GM18861 (cell line): ENCODE data around the gene SRCAP.
A peak's percentile ranks its signal among the peaks of the same experiment; 100 is the strongest.
"Not testable (repeated sequence)": the region's sequence is repeated elsewhere in the genome, so short reads cannot be mapped to it uniquely, and the experiment has no call there.

ENCODE experiments used
- ATAC-seq: cut with Tn5 transposase; IDR thresholded peaks from one replicate; pipeline ENCODE4 v1.9.1; 2021; ENCODE audit not compliant: unreplicated experiment

Gene SRCAP

DNA sequence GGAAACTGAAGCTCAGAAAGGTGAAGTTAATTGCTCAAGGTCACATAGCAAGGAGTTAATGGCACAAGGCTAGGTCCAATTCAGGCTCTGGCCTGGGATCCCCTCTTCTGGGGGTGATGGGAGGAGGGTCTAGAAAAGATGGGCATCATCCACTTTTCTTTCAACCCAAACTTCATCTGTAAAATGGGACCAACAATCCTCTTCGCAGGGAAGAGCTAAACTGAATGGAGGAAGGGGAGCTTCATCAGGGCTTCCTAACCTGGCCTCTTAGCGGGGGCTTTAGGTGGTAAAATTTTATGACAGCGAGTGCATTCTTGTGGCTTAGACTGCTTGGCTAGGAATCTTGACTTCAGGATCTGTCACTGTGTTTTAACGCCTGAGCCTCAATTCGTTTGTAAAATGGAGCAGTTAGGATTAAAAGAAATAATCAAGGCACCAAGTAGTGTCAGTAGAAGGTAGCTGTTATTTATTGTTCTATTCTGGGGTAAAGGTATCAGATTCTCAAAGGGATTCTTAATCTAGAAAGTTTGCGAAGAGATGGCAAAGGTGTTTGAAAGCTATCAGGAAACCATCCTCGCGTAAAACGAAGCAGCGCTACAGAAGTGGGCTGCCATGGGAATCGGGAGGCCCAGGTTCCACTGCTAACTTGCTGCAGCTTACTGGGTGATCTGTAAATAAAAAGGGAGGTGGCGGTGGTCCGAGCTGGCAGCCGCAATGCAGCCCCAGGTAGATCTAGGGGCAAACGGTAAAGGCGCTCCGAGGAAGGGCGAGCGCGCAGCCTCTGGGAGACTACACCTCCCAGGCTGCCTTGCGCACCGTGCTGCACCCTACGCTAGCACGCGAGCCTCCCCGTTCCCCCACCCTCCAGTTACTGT, 1.5 kb upstream of the SRCAP start:
- ATAC-seq = peak; percentile 71

DNA sequence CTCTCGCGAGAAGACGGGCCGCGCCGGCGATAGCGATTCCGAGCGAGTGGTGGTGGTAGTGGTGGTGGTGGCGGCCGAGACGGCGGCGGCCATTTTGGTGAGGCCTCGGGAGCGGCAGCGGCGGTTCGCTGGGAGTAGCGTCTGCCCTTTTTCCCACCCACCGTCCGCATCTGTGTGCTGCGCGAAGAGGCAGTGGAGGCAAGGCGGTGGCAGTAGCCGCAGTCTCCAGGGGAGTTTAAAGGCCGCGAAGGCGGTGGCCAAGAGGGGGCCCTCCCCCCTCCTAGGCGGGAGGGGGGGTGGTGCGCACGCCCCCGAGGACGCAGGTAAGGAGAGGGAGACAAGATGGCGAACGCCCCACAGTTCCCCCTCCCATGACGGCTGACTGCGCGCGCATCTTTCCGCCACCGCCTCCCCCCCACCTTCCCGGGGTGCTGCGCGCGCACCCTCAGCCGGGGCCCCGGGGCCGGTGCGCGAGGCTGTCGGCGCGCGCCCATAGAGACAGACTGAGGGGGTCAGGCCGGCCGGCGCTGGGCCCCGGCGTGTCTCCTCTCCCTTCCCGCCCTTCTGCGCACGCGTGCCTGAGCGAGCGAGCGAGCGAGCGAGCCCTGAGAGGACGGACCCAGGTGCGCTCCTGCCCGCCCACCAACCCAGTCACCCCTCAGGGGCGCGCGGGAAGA, 694 bp upstream of the SRCAP start:
- peak; percentile 50 for ATAC-seq

DNA sequence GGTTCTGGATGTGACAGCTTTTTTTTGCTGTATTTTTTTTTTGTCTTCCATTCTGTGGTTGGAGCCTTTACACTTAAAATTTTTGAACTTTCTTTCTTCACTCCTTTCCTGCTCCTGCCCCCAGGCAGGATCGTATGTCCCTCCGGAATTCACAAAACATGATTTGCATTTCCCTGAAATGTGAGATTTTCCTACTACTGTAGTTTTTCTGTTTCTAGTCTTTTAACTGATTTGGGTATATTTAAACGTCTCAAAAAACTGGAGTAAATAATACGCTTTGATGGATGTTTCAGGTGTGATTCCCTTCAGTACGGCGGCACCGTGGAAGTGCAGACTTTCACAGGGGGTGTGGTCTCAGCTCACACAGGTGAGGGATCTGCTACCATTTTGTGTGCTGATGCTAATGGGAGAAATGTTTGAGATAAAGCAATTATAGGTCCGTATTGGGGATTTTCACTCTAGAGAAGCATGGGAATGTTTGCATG, 686 bp downstream of the SRCAP start:
- ATAC-seq = no peak

DNA sequence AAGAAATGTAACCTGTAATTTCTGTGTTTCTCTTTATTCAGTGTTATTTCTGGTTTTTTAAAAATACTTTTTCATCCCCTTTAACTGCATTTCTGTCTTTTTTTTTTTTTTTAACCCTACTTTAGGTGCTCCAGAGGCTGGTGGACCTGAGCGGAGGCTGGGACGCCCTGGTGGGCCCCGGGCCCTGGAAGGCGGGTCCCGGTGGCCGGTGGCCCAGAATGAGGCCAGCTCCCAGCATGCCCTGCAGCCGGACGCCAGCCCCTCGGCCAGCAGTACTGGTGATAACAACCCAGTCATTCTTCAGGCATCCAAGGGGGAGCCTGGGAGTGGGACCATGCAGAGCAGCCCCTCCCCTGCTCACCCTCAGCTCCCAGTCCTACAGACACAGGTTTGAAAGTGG, 1.5 kb downstream of the SRCAP start:
- ATAC-seq = no peak

DNA sequence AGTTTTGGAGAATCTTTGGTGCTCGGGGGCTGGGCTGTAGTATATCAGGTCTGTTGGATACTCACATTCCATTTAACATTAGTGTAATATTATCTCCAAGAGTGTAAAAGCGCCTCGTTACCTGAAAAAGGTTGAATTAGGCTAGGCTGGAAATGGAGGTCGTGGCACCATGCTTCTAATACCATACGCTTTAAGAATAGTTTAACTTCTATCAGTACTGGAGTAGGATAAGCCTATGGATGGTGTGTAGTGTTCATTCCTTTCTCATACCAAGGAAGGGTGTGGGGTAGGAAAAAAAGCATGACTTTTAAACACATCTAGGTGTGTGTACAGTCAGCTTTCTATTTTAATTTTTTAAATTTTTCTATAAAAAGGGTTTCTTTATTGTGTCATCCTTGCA, 2.0 kb downstream of the SRCAP start:
- no peak for ATAC-seq

DNA sequence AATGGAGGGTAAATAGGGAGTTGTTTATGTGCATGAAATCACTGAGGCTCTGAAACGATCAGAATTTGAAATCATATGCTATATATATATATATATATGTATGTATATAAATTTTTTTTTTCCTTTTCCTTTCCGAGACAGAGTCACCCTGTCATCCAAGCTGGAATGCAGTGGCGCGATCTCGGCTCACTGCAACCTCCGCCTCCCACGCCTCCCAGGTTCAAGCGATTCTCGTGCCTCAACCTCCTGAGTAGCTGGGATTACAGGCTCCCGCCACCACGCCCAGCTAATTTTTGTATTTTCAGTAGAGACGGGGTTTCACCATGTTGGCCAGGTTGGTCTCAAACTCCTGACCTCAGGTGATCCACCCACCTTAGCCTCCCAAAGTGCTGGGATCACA, 4.1 kb downstream of the SRCAP start:
- ATAC-seq = not testable (repeated sequence)

DNA sequence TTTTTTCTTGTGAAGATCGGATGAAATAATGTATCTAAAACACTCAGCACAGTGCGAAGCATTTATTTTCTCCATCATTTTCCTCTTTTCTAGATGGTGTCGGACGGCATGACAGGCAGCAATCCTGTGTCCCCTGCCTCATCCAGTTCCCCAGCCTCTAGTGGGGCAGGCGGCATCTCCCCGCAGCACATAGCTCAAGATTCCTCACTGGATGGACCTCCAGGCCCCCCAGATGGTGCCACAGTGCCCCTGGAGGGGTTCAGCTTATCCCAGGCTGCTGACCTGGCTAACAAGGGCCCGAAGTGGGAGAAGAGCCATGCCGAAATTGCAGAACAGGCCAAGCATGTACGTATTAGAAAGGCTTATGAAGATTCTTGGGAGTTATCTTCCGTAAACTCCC, 5.0 kb downstream of the SRCAP start:
- no peak for ATAC-seq

DNA sequence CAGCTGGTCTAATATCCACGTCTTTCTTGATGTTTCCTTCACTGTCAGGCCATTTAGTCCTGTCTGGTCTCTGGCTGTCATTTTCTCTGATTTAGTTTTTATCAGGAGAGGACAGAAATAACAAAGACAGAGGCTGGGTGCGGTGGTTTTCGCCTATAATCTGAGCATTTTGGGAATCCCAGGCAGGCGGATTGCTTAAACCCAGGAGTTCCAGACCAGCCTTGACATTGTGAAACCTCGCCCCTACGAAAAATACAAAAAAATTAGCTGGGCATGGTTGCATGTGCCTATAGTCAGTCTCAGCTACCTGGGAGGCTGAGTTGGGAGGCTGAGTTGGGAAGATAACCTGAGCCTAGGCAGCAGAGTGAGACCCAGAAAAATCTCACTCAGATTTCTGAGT, 7.1 kb downstream of the SRCAP start:
- ATAC-seq = no peak

DNA sequence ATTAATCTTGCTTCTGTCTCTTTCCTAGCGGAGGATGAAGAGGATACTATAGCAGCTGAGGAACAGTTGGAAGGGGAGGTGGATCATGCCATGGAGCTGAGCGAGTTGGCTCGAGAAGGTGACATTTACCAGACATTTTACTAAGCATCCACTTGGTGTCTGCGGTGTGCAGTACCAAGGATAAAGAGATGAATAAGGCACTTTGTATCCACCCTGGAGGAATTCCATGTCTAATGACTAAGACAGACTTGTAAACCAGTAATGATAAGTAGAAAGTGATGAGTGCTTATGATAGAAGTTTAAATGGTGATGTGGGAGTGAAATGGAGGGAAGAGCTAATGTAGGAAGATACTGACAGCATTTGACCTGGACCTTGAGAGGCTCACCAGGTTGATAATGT, 12.0 kb downstream of the SRCAP start:
- no peak for ATAC-seq

DNA sequence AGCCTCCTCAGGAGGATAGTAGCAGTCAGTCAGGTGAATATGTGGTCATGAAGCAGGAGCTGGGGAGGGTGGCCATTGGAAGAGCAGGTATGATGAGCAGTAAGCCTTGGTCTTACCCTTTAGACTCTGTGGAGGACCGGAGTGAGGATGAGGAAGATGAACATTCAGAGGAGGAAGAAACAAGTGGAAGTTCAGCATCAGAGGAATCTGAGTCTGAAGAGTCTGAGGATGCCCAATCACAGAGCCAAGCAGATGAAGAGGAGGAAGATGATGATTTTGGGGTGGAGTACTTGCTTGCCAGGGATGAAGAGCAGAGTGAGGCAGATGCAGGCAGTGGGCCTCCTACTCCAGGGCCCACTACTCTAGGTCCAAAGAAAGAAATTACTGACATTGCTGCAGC, 12.7 kb downstream of the SRCAP start:
- ATAC-seq = no peak

DNA sequence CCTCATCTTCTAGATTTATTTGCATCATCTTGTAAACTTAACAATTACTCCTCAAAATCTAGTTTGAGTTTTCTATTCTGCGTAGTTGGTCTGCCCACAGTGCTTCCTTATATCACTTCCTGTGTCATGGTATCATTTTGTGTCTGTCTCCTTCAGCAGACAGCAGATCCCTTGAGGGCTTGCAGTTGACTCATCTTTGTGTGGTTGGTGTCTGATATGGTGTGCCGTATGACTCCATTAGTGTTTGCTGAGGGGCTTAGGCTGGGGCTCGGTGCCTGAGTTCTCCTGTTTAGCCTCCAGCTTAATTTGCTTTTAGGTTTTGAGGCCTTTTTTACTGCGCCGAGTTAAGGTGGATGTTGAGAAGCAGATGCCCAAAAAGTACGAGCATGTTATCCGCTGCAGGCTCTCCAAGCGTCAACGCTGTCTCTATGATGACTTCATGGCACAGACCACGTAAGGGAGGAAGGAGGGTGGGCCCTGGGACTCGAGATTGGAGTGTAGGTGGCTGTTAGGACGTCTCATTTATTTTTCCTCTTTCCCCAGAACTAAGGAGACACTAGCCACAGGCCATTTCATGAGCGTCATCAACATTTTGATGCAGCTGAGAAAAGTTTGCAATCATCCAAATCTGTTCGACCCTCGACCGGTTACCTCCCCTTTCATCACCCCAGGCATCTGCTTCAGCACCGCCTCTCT, 16.9 kb downstream of the SRCAP start:
- ATAC-seq = no peak

DNA sequence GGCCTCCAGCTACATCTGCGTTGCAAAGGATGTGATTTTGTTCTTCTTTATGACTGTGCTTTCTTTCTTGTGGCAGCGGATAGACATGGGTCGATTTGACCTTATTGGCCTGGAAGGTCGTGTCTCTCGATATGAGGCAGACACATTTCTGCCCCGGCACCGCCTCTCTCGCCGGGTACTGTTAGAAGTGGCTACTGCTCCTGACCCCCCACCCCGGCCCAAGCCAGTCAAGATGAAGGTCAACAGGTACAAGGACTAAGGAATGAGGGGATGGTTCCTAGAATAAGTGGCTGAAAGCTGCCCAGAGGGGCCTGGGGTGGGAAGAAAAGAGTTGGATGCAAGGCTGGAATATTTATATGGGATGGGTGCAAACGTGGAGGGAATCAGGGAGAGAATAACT, 21.1 kb downstream of the SRCAP start:
- no peak for ATAC-seq

DNA sequence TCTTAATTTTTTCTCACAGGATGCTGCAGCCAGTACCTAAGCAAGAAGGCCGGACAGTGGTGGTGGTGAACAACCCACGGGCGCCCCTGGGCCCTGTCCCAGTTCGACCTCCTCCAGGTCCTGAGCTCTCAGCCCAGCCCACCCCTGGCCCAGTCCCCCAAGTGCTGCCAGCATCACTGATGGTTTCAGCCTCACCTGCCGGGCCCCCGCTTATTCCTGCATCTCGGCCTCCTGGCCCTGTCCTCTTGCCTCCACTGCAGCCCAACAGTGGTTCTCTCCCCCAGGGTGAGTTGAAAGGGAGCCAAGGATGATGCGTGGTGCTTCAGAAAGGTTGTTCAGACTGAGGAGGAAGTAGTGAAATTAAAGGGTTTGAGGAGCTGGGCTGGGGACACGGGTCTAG, 21.7 kb downstream of the SRCAP start:
- ATAC-seq = no peak

DNA sequence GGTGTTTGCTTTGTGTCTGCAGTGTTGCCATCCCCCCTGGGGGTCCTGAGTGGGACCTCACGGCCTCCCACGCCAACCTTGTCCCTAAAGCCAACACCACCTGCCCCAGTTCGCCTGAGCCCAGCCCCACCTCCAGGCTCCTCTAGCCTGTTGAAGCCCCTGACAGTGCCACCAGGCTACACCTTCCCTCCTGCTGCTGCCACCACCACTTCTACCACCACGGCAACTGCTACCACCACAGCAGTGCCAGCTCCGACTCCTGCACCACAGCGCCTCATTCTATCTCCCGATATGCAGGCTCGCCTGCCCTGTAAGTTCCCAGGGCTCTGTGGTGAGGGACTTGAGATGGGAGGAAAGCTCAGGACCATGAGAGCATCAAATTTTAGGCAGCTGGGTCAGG, 22.2 kb downstream of the SRCAP start:
- ATAC-seq = no peak

DNA sequence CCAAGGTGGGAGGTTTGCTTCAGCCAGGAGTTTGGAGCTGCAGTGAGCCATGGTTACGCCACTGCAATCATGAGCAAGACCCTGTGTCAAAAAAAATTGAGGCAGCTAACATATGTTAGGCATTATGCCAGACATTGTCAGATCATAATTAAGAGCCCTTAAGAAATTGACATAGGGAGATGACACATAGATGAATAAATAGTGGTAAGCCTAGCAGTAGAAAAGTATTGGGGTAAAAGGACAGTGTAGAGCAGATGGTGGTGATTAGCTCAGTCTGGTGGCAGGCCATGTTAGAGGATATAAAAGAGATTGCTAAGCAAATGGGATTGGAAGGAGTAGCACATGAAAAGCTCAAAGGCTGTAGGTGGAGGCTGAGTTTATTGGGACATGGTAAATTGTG, 22.6 kb downstream of the SRCAP start:
- ATAC-seq = no peak

DNA sequence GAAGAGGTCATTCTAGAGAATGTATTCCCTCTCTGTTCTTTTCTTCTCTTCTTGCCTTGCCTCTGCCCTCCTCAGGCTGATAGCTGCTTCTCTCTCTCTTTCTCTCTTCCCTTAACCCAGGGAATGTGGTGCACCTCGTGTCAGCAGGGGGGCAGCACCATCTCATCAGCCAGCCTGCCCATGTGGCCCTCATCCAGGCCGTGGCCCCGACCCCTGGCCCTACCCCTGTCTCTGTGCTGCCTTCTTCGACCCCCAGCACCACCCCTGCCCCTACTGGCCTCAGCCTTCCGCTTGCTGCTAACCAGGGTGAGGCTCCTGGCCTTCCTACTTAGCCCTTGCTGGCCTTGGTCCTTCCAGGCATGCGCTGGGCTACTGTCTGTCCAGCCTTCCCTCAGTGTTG, 23.5 kb downstream of the SRCAP start:
- no peak for ATAC-seq

DNA sequence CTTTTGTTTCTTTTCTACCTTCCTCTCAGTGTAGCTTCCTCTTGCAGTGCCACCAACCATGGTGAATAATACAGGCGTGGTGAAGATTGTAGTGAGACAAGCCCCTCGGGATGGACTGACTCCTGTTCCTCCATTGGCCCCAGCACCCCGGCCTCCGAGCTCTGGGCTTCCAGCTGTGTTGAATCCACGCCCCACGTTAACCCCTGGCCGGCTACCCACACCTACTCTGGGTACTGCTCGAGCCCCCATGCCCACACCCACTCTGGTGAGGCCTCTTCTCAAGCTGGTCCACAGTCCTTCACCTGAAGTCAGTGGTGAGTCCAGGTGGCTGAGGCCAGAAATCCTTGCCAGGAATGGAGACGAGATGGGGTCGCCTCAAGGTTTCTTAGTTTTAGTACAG, 23.9 kb downstream of the SRCAP start:
- no peak for ATAC-seq

DNA sequence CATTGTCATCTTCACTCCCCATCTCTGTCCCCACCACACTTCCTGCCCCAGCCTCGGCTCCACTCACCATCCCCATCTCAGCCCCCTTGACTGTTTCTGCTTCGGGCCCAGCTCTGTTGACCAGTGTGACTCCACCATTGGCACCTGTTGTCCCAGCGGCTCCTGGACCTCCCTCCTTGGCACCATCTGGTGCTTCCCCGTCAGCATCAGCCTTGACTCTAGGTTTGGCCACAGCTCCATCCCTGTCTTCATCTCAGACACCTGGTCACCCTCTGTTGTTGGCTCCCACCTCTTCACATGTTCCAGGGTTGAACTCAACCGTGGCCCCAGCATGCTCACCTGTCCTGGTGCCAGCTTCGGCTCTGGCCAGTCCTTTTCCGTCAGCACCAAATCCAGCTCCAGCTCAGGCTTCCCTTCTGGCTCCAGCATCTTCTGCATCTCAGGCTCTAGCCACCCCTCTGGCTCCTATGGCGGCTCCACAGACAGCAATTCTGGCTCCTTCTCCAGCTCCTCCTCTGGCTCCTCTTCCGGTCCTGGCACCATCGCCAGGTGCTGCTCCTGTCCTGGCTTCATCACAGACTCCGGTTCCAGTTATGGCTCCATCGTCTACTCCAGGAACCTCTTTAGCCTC, 24.9 kb downstream of the SRCAP start:
- no peak for ATAC-seq

DNA sequence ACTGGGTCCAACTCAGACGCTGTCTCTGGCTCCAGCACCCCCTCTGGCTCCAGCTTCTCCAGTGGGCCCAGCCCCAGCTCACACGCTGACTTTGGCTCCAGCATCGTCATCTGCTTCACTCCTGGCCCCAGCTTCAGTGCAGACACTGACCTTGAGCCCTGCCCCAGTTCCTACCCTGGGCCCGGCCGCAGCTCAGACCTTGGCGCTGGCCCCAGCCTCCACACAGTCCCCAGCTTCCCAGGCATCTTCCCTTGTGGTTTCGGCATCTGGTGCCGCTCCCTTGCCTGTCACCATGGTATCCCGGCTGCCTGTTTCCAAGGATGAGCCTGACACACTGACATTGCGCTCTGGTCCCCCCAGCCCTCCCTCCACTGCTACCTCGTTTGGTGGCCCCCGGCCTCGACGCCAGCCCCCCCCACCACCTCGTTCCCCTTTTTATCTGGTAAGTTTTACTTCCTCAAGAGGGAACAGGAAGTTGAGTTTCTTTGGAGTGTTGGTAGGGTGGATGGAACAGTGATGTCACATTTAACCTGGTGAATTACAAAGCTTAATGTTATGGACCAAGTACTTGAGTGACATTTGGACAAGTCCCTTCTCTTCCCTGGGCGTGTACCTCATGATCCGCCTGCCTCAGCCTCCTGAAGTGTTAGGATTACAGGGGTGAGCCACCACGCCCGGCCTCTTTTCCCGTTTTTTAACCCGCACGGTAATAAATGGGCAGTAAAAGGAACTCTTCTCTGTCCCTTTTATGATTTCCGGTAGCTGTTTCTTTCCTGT, 25.9 kb downstream of the SRCAP start:
- ATAC-seq = no peak

DNA sequence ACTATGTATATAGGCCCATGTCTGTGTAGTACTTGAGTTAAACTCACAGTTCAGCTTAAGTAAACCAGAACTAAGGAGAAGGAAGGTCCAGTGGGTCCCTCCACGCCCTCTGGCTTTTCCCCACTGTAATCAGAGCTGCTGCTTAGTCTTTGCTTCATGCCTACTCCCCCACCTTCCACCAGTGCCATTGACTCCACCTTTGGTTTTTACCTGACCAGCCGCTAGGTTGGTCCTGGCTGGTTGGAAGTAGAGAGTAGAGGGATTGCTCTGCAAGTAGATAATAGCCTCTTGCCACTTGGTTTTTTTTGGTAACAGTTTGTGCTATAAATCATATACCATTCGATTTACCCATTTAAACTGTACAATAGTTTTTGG, 26.4 kb downstream of the SRCAP start:
- no peak for ATAC-seq

DNA sequence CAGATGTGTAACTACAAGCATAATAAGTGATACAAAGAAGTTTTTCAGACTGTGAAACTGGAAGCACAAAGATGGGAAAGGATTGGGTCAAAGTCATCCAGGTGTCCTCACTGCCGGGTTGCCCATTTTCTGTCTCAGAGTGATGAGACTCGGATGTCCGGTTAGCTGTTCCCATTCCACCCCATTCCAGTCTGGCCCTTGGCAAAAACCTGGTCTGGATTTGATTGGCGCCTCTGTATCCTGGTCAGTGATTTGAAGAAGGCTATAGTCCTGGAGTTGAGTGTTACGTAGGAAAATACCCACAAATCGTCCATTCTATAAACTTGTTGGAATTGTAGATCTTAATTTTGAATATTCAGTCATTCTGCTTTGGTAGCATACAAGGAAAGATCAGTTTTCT, 29.4 kb downstream of the SRCAP start:
- no peak for ATAC-seq
